Omental fat pad (tissue), 4 donors: ENCODE data around the gene JPH3. TPM values are rescaled to one million over a fixed set of nuclear protein-coding genes. Genes with fewer than 3 reads are reported as not detected.
A peak's percentile ranks its signal among the peaks of the same experiment; 100 is the strongest.

ENCODE experiments used
- ATAC-seq: fragments of 150-250 bp; one replicate; pipeline ENCODE4 v1.9.1; 2016; ENCODE audit warnings: mild to moderate bottlenecking, moderate library complexity; ENCODE audit not compliant: low FRiP score
- DNase-seq: peaks from one replicate; pipeline ENCODE4 v3.0.0-alpha.2; 2019; ENCODE audit warnings: low spot score
- total RNA-seq, 4 donors: library from RNA; depleted of rRNA; stranded (reverse); fragments of >200 nt; gene quantifications; one replicate each; pipeline ENCODE4 v1.1.0, GENCODE V29; 2016
- TF ChIP-seq, protein P1 (sequence below), 3 donors: fragments of 450-650 bp; IDR thresholded peaks; one replicate each; pipeline ENCODE4 v1.5.1; 2016 to 2017; ENCODE audit warnings: antibody characterized with exemption in 3 of 3, mild to moderate bottlenecking in 3 of 3, moderate library complexity in 2 of 3

JPH3 gene
- total RNA-seq, 4 donors from 2014 or later: 0.32 TPM; not detected in 3

DNA sequence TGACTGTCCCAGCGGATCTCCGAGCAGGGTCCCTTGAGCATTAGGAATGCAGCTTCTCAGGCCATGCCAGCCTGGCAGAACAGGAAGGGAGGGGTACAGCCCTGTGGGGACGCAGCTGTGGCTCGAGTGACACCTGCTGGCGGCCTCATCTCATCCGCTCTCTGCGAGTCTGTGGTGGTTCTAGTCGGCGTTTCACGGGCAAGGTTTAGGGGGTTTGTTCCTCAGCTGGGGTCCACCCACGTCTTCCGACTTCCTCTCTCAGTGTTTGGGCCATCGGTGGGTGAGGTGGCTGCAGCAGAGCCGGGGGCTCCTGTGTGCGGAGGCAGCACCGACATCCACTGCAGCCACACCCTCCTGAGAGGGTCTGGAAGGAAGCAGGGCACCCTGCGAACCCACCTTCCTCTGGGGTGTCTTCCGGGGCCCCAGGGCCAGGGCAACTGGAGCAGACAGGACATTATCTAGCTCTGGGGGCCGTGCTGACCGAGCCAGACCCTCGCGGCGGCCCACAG, 33.3 kb downstream of the JPH3 start:
- no peak for ATAC-seq
- no peak for DNase-seq
- TF ChIP-seq, protein P1, sequence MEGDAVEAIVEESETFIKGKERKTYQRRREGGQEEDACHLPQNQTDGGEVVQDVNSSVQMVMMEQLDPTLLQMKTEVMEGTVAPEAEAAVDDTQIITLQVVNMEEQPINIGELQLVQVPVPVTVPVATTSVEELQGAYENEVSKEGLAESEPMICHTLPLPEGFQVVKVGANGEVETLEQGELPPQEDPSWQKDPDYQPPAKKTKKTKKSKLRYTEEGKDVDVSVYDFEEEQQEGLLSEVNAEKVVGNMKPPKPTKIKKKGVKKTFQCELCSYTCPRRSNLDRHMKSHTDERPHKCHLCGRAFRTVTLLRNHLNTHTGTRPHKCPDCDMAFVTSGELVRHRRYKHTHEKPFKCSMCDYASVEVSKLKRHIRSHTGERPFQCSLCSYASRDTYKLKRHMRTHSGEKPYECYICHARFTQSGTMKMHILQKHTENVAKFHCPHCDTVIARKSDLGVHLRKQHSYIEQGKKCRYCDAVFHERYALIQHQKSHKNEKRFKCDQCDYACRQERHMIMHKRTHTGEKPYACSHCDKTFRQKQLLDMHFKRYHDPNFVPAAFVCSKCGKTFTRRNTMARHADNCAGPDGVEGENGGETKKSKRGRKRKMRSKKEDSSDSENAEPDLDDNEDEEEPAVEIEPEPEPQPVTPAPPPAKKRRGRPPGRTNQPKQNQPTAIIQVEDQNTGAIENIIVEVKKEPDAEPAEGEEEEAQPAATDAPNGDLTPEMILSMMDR (IDR thresholded peaks at IDR 0.05): no peak

DNA sequence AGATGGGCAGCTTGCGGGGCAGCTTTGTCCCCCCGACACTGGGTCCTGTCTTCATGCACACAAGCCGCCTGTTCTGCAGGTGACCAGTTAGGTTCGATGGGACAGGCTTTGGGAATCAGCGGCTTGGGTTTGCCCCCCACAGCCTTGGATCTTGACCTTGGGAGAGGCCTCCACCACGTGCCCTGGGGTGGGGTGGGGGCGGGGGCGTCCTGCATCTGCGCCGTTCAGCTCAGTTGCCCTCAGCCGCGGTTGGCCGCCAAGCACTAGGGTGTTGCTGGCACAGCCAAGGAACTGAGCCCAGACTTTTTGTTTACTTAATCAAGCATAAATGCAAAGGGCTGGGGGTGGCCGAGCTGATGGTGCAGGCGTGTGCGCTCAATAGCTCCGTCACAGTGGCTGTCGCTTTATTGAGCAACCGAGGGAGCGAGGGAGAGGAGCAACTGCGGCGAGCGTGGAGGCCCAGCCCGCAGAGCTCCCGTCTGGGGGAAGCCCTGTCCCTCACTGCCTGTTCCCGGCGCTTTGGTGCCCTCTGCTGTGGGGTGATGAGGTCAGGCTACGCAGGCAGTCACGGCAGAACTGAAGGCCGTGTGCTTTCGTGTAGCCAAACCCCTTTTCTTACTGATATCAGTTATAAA, 33.9 kb downstream of the JPH3 start:
- DNase-seq: peak; percentile 59

DNA sequence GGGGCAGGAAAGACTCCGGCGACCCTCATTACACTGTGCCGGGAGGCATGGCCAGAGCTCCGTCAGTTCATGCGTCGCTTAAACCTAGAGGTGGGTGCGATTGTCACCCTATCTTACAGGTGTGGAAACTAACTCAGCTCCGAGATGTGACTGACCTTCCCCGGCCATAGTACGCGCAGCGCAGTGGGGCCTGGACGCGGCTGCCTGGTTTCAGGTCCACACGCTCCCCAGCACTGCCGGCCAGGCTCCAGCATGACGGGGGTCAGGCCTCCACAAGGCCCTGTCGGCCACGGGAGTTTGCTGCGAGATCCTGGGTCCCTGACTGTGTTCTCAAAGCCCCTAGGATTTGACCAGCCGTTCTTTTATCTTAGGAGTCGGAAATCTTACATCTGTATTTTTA, 34.4 kb downstream of the JPH3 start:
- DNase-seq: no peak
- TF ChIP-seq, protein P1 (IDR thresholded peaks at IDR 0.05): no peak
- no peak for ATAC-seq

More for the DNA sequence above, 33.9 kb downstream of the JPH3 start:
- TF ChIP-seq, protein P1 (IDR thresholded peaks at IDR 0.05): no peak
- ATAC-seq: peak; percentile 81

DNA sequence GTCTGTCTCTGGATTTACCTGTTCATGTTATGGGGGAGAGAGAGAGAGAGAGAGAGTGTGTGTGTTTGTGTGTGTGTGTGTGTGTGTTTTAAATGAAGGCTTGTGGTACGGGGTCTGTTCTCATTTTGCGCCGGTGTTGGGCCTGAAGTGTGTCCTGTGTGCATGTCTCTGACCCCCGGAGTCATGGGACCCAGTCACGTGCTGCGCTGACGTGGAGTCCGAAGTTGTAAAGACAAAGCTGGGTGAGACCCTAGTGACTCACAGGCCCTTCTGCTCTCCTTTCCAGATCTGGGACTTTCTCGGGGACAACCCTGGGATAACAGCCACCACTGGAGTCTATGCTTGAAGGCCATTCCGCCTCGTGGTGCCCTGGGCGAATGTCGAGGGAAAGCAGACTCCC, 35.0 kb downstream of the JPH3 start:
- DNase-seq (no peak), ATAC-seq (no peak)
- TF ChIP-seq, protein P1 (IDR thresholded peaks at IDR 0.05): no peak

DNA sequence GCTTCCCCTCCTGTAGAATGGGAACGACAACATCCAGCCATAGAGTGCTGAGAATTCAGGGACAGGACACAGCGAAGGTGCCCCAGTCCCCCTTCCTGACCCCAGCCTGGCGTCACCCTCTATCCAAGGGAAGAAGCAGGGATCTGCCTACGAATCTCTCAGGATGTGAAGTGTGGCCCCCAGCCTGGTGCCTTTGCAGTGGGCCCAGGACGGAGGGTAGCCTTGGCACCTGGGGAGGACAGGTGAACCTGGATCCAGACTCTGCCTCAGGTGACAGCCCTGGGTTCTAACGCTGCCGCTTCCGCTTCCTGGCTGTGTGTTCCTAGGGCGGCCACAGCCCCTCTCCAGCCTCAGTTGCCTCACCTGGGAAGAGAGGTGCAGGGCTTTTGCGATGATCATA, 36.4 kb downstream of the JPH3 start:
- TF ChIP-seq, protein P1 (IDR thresholded peaks at IDR 0.05): no peak
- ATAC-seq (no peak), DNase-seq (no peak)

DNA sequence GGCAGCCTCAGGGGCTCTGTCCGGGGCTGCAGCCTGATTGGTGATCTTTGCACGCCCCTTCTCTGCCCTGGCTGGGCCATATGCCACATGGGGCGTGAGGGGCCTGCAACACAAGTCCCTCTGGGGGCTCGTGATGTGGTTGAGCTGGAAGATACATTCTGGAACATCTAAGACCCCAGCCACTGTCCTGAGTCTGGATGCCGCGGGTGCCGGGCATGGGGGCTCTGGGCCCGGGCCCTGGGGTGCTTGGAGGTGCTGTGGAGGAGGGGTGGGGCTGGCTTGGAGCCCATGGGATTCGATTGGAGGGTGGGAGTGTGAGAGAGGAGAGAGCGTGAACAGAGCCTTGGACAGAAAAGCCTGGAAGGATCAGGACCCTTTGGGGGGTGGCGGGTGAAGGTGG, 39.4 kb downstream of the JPH3 start:
- ATAC-seq (no peak), DNase-seq (no peak)
- TF ChIP-seq, protein P1 (IDR thresholded peaks at IDR 0.05): no peak

DNA sequence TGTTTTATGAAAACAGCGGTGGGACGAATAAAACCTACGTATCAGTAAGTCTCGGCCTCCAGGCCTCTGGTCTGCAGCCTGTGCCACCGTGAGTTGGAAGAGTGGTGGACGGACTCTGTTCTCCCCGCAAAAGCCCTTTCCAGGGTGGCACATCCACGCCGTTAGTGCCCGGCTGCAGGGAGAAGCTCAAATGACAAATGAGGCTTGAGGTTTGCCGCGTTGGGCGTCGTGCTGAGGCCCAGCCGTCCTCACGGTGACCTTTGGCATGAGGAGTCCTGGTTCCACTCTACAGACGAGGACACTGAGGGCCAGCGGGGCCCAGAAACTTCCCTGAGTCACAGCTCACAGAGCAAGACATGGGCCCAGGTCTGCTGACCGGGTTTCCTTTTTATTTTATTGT, 40.2 kb downstream of the JPH3 start:
- TF ChIP-seq, protein P1 (IDR thresholded peaks at IDR 0.05): no peak
- no peak for DNase-seq
- no peak for ATAC-seq
